ENCODE data around the gene TRMT10A.
"Not testable (repeated sequence)": the region's sequence is repeated elsewhere in the genome, so short reads cannot be mapped to it uniquely, and the experiment has no call there.

The TRMT10A gene

DNA sequence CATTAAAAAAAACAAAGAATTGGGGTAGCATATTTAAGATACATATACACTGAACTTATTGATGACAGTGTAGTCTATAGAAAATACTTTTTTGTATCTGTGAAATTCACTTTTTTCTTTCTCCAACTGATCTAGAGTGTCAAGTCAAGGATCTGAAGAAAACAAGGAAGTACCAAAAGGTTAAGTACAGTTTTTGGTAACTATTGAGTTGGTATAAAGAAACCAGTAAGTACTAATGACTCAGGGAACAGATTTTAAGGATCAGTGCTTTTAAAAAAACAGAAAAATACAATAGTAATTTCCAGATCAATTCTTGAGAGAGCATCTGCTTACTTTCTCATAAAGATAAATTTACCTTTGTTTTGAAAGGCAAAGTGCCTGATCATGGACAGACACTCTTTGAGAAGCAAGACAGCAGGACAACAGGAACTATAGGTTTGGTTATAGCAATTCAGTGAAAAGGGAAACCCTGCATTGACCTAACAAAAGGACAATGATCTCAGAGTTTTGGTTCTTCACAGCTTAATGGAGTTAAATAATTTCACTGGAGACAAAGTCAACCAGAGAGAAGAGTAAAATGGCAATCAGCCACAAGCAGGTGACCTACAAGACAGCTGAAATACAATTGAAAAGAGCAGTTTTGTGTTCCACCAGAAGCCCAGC lies 23.4 kb downstream of the TRMT10A start:
- DNase-seq: no peak

GRCh38 chr4:99537674-99538073 lies 26.2 kb downstream of the TRMT10A start:
- no peak for DNase-seq

DNA sequence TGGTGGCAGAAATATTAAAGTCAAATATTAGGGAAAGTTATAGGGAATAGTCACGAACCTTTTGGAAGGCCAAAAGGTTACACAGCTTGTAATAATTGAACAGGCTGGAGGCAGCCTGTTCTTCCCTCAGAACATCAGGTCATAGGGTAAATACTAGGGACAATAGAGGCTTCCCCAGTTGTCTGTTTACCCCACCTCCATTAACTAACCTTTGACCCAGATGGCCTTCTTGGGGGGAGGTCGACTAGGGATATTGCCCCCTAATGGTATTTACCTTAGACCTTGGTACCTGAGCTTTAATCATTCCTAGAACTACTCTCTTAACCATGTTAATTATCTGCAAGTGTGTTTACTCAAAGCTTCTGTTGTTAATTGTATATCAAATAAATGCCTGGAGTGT lies 27.0 kb downstream of the TRMT10A start:
- DNase-seq: no peak

DNA sequence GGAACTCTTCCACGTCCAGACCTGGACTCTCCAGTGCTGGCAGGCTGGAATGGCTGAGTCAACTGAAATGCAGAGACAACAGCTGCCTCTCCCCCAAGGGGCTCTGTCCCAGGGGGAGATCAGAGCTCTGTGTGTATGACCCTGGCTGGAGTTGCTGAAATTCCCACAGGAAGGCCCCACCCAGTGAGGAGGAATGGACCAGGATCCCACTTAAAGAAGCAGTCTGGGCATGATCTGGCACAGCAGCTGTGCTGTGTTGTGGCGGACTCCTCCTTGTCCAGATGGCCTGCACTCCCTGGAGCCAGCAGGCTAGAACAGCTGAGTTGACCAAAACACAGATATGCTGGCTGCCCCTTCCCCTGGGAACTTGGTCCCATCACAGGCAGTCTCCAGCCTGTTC lies 27.6 kb downstream of the TRMT10A start:
- DNase-seq: no peak

DNA sequence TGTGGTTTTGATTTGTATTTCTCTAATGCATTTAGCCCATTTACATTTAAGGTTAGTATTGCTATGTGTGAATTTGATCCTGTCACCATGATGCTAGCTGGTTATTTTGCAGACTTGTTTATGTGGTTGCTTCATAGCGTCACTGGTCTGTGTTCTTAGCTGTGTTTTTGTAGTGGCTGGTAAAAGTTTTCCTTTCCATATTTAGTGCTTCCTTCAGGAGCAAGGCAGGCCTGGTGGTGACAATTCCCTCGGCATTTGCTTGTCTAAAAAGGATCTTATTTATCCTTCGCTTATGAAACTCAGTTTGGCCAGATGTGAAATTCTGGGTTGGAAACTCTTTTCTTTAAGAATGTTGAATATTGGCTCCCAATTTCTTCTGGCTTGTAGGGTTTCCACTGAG lies 29.1 kb downstream of the TRMT10A start:
- not testable (repeated sequence) for DNase-seq

DNA sequence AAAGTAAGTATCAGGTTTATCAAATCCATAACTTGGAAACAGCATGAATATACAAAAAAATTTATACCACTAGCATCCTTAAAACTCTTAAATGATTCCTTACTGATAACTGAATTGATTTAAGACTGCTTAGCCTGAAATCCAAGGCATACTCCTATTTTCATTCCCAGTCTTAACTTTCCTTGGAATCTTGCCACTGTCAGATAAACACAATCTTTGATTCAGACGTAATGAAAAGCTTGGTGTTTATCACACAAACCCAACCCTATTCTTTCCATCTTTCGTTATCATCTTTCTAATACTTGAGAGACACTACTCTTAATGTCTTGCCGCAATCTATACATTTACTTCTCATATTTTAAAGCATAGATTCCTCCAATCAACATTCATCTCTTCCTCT lies 33.9 kb downstream of the TRMT10A start:
- no peak for DNase-seq

DNA sequence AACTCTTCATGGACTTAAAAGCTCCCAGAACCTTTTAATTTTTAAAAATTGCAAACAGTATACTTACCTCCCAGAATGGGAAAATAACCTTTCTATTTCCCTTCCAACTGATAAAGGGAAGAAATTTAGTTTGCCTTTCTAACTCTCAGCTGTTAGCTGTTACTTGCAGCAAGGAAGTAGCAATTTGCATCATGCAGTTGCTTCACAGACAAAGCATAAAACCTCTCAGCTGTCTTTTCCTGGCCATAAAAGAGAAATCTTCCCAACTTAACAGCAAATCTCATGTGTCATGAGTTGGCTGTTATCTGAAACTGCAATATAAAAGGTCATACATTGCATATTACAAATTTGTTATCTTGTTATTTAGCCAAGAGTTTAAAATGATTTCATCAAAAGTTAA lies 34.6 kb downstream of the TRMT10A start:
- no peak for DNase-seq

GRCh38 chr4:99518601-99519295 lies 45.1 kb downstream of the TRMT10A start:
- DNase-seq: no peak

GRCh38 chr4:99510721-99511120 lies 53.1 kb downstream of the TRMT10A start, which contains the start of gene C4orf17:
Gene C4orf17, plus strand, starts transcription at chr4:99511021. Its CDS starts 2,061 bp downstream, at chr4:99513082.
- no peak for DNase-seq

DNA sequence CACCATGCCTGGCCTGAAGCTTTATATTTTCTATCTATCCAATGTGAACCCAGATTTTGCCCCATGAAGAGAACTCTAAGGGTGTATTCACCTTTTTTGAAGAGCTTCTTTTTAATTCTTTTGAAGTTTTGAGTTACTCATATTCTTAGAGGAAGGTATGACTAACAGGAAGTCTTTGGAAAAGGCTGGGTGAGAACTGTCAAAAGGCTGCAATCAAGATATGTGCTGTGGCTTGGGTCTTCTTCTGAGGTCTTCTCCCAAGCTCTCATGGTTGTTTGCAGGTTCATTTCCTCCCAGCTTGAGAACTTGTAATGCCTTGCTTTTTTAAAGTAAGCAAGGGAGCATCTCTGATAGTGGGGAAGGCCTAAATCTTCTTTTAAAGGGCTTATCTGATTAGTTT lies 56.1 kb downstream of the TRMT10A start:
- no peak for DNase-seq

GRCh38 chr4:99507349-99507748 lies 56.5 kb downstream of the TRMT10A start:
- no peak for DNase-seq

GRCh38 chr4:99506781-99507180 lies 57.1 kb downstream of the TRMT10A start:
- no peak for DNase-seq

DNA sequence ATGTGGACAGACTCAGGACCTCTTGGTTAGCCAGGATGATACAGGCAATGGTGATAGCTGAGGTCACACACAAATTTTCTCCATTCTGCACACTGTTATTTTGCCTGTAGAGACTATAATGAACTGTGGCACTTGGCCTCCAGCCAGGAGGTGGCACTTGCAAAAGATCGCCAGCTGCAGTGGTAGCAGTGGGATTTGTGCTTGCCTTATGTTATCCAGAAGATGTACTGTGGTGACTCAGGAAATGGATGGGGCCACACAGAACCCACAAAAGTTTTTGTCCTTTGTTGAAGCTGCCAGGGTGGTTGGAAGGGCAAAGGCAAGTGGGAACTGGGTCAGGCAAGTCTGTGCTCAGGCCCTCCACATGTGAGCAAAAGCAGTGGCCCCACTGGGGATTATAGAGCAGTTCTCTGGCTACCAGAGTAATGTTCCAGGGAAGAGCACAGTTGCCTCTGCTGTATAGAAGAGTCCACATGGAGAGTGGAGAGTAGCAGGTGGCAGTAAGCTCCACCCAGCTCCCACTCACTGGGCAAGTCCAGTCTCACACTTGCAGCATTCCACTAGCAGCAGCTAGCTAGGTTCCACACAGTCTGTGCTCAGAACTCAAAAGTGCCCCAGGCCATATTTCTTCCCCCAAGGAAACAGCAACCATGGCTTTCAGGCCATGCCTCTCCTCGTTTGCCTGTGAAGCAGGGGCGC lies 58.9 kb downstream of the TRMT10A start:
- DNase-seq: no peak
